HG03565 (cell line): ENCODE data around the gene ID2.

ENCODE experiments used
- ATAC-seq: cut with Tn5 transposase; IDR thresholded peaks from one replicate; pipeline ENCODE4 v1.9.1; 2021; ENCODE audit warnings: mild to moderate bottlenecking, moderate library complexity; ENCODE audit not compliant: unreplicated experiment

Gene ID2

GRCh38 chr2:8646731-8647461 is 35.0 kb upstream of the ID2 start:
- ATAC-seq = no peak

GRCh38 chr2:8647462-8647857 is 34.4 kb upstream of the ID2 start:
- no peak for ATAC-seq

GRCh38 chr2:8648441-8649213 is 33.2 kb upstream of the ID2 start:
- ATAC-seq = no peak

GRCh38 chr2:8649718-8650117 is 32.1 kb upstream of the ID2 start:
- ATAC-seq = no peak

- ATAC-seq = no peak
These were observed 31.6 kb upstream of the ID2 start for GRCh38 chr2:8650256-8650655.

- no peak for ATAC-seq
These were observed 29.0 kb upstream of the ID2 start for GRCh38 chr2:8652774-8653426.

- no peak for ATAC-seq
These were observed 28.4 kb upstream of the ID2 start for GRCh38 chr2:8653485-8653884.

GRCh38 chr2:8654041-8654440 is 27.8 kb upstream of the ID2 start:
- no peak for ATAC-seq

- no peak for ATAC-seq
These were observed 27.4 kb upstream of the ID2 start for GRCh38 chr2:8654483-8654882.

- no peak for ATAC-seq
These were observed 25.7 kb upstream of the ID2 start for GRCh38 chr2:8656160-8656641.

GRCh38 chr2:8656811-8657210 is 25.0 kb upstream of the ID2 start:
- no peak for ATAC-seq

GRCh38 chr2:8657423-8658062 is 24.3 kb upstream of the ID2 start:
- ATAC-seq = no peak

- ATAC-seq = no peak
These were observed 23.6 kb upstream of the ID2 start for GRCh38 chr2:8658064-8658862.

GRCh38 chr2:8659092-8659734 is 22.6 kb upstream of the ID2 start:
- no peak for ATAC-seq

GRCh38 chr2:8659735-8660492 is 21.9 kb upstream of the ID2 start:
- no peak for ATAC-seq

- ATAC-seq = no peak
These were observed 20.6 kb upstream of the ID2 start for GRCh38 chr2:8661235-8661634.

GRCh38 chr2:8661736-8662135 is 20.1 kb upstream of the ID2 start:
- no peak for ATAC-seq

- ATAC-seq = no peak
These were observed 19.5 kb upstream of the ID2 start for GRCh38 chr2:8662239-8662879.

- ATAC-seq = no peak
These were observed 17.9 kb upstream of the ID2 start for GRCh38 chr2:8663997-8664396.
